Activated T-cell treated with anti-CD3 and anti-CD28 coated beads, Interleukin-2, amount 50 U/mL, for 48 hours (primary cell): ENCODE results near the gene ALDH18A1.
A peak's percentile ranks its signal among the peaks of the same experiment; 100 is the strongest.

ENCODE experiments used
- DNase-seq, 2 experiments: peaks; one replicate each; pipeline ENCODE4 v3.0.0-alpha.2; 2020

The ALDH18A1 gene

DNA sequence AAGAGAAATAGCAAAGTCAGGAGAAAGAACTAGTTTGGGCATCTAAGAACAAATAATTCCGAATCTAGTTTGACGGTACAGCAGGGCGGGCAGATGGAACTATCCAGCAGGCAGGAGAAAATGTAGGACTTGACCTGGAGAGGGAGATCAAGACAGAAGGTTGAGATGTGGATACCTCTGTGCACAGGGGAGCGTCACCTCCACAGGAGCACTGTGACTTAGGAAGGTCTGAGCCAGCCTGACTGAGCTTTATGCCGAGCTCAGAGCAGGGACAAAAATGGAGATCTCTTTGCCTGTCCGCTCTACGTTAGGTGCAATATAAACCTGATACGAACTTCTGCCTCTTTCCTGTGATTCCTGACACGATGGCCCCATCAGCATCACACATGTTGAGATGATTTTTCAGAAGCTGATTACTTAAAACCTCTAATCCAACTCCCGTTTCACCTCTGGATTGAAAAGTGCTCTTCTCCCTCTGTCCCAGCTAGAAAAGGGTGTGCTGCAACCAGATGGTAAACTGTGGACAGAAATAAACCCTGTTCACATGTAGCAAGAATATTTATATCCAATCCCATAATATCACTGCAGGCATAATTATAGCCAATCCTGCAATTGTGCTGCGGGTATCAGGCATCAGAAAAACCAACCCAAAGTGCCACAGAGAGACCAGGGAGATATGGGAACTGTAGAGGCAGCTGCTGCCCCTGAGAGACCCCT lies 81.7 kb downstream of the ALDH18A1 start:
- no peak for DNase-seq

DNA sequence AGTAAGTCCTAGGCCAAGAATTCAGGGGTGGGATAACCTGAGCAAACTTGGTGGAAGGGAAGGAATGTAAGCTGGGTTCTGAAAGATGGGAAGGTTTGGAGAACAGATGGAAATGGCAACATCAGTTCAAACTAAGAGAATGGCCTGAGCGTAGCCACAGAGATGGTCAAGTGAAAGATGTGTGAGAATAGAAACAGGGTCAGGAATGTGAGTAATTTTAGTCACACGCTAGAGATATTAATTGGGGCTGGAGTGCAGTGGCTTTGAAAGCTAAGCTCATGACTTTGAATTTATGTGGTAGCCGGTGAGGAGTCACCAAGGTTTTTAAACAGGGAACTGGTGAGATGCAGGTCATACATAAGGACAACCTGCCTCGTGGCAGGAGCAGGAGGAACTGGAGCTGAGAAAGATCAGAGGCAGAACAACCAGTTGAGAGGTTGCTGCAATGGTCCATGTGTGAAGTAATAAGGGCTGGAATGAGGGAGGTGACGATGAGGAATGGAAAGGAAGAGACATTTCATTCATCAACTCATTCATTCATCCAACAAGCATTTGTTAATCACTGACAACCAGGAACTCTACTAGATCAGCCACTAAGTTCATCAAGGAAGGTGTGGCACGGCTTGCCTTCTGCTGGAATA lies 82.4 kb downstream of the ALDH18A1 start:
- DNase-seq, result no peak

DNA sequence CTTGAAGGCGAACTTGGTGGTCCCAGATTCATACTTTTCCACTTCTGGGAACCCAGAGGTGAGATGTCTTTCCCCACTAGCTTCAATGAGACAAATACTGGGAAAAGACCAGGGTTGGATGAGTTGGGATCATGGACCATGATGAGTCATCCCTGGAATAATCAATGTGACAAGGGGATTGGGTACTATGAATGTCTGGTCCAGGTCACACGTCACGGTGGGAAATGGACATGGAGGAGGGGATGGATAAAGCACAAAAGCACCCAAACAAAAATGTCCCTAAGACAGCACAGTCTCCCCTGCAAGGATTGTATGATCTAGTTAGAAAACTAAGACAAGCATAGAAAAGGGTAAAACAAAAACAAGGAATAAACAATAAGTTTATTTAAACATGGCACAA lies 83.0 kb downstream of the ALDH18A1 start:
- DNase-seq, result no peak

DNA sequence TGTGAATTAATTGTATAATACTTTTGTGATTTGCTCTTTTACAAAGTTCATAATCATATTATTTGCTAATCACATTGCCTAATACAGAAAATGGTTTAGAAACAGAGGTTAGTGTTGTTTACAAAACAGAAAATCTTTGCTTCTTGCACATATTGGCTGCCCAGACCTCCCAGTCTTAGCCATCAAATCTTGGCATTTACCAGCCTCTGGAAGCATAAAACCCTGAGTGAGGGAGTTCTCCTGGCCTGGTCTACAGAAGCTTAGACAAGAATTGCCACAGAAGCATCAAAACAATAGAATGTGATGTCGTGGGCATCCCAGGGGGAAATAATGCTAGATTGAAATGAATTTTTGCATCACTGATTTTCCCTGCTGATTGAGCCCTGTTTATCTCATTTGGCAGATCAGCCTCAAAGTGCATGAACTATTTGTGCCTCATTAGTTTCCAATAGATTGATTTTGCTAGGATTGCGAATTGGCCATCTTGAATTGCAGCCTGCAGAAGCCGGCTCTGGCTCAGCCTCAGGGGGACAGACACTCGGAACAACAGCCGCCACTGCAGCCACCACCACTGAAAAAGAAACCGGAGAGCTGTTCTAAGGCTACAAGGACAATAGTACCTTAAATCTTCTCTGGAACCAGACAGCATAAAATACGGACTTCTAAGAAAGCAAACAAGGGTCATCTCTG lies 84.2 kb downstream of the ALDH18A1 start:
- no peak for DNase-seq

DNA sequence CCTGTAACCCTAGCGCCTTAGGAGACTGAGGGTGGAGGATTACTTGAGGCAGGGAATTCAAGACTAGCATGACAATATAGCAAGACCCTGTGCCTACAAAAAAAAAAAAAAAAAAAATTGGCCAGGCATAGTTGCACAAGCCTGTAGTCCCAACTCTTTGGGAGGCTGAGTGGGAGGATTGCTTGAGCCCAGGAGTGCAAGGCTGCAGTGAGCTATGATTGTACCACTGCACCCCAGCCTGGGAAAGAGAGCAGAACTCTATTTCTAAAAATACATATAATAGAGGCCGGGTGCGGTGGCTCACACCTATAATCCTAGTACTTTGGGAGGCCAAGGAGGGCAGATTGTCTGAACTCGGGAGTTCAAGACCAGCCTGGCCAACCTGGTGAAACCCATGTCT lies 85.1 kb downstream of the ALDH18A1 start:
- no peak for DNase-seq

DNA sequence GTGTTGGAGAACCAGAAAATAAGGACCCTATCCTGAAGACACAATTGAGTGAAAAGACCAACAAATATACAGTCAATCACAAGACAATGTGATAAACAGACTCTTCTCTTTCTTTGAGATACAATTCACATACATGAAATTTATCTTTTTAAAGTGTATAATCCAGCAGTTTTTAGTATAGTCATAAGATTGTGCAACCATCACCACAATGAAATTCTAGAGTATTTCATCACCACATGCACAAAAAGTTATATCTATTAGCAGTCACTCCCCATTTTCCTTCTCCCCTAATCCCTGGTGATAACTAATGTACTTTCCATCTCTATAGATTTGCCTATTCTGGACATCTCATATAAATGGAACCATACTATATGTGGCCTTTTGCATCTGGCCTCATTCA lies 87.1 kb downstream of the ALDH18A1 start:
- DNase-seq, result no peak

DNA sequence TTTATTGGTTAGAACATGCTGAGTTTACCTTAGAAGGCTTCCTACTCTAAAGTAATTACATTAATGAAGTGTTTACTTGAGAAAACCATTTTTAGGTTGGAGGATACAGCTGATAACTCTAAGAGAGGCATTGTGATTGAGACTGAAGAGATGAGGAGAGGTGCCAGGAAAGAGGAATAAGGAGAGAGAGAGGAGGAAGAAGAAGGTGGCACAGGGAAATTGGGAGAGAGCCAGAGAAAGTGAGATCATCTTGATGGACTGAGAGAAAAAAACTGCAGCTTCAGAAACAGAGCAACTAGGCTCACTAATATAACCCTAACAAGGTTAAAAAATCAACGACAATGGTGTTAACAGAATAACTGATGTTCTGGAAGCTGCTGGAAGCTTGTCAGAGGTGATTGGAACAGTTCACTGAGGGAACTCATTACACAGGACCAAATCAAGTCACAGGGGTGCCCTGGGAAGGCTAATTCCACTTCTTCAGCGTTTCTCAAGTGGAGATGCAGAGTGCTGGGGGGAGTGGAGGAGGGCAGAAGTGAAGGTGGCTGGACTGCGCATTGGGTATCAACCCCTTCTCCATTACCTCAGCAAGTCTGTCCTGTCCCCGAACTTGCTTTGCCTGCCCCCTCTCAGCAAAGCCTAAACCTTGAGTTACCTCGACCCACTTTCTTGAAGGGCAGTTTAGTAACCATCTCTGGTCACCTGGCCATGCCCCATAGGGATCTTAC lies 88.4 kb downstream of the ALDH18A1 start:
- no peak for DNase-seq

DNA sequence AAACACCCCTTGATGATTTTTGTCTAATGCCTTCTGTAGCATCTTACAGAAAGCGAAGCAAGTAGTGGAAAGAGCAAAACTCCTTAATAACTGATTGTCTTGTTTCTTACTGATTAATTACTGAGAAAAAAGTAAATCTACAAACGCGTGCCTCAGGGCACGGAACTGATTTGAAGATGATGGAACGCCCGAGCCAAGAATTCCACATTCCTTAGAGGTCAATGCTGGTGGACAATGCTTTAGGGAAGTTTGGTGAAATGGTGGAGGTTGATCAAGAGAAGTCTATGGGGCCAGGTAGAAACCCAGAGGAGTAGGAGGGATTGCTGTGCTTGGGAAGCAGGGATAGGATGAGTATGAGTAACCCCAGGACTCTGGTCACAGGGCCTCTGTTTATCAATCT lies 90.4 kb downstream of the ALDH18A1 start:
- no peak for DNase-seq

DNA sequence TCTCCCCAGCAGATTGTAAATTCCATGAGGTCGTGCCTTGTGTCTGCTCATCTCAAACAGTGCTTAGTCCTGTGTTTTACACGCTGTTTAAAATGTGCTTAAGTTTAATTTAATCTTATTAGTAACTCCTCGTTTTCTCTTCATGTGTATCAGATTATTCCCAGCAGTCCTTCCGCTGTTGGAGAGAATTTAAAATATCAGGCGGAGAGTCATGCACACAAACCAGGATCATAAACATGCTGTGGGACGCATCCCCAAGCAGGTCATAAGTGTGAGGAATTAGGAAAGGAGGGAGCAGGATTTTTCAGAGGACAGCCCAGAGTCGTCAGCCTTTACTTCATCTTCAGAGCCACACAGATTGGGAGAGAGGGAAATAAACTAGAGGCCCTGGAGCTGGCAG lies 91.2 kb downstream of the ALDH18A1 start:
- no peak for DNase-seq

DNA sequence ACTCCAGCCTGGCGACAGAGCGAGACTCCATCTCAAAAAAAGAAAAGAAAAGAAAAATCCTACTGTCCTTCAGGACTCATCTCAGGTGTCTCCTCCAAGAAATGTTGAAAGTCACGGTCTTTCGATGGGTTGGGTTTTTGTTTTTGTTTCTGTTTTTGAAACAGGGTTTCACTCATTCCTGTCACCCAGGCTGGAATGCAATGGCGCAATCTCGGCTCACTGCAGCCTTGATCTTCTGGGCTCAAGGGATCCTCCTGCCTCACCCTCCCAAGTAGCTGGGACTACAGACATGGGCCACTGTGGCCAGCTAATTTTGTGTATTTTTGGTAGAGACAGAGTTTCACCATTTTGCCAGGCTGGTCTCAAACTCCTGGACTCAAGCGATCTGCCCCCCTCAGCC lies 92.2 kb downstream of the ALDH18A1 start:
- DNase-seq, result no peak

DNA sequence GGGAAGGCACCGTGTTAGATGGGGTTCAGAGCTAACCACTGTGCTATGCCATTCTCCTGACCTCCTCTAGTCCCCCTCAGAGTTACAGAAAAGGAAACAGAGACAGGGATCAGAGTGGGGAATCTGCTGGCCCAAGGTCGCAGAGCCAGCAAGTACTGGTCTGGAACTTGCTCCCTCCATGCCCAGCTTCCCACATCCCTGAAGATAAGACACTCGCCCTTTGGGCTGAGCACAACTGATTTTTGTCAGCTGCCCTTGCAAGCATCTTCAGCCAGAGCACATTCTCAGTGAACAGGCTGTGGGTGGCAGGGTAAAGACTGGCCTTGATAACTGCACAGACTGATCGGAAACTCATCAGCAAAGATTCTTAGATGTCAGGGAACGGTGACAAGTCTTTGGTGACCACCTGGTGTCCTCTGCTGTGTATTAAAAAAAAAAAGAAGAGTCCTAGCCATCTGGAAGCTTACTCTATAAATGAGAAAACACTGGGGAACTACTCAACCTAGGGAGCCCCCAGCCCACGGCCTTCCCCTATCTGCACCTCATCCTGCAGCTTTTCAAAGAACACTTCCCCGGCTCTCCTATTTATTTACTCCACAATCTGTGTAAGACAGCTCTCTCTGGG lies 94.1 kb downstream of the ALDH18A1 start:
- no peak for DNase-seq

DNA sequence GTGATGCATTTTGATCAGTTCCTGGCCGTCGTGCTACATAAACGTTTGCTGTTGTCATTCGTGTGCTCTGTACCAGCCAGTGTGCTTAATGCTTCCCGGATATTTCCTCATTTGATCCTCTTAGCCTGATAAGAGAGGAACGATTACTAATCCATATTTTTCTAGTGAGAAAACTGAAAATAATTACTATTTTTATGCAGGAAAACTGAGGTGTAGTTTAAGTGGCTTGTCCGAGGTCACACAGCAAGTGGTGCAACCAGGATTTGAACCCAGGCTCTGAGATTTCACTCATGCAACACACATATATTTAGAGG lies 94.7 kb downstream of the ALDH18A1 start:
- no peak for DNase-seq

DNA sequence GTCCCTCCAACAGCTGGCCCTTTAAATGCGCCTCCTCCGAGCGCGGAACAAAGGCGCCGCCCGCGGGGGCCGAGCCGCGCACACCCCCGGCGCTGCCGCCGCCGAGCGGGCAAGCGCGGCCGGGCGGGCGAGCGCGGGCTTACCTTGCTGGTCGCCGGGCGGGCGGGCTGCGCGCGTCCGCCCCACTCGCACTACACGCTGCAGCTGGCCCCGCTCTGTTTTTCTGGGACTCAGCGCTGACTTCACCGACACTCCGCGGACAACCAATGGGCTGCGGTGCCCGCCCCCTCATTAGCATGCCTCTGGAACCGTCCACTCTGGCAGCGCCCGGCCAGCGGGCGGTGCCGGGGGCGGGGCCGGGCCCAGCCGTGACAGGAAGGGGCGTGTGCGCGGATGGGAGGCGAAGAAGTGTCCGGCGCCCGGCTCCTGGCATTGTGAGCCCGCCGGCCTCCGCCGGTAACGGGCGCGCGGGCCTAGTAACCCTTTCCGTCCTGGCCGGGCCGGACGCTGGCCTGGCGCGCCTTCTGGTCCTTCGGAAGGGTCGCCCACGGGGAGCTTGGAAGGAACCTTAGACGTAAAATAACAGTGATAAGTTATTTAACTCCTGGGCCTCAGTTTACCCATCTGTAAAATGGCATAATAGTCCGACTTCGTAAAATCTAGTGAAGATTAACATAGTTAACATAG lies 95.2 kb downstream of the ALDH18A1 start, which contains the start of gene SORBS1:
SORBS1 (minus strand) TSS at position 195 of the 687 bp plus-strand sequence. CDS start 120,236 bp downstream, outside the sequence.
- peak; percentile 86 to 90 for DNase-seq

DNA sequence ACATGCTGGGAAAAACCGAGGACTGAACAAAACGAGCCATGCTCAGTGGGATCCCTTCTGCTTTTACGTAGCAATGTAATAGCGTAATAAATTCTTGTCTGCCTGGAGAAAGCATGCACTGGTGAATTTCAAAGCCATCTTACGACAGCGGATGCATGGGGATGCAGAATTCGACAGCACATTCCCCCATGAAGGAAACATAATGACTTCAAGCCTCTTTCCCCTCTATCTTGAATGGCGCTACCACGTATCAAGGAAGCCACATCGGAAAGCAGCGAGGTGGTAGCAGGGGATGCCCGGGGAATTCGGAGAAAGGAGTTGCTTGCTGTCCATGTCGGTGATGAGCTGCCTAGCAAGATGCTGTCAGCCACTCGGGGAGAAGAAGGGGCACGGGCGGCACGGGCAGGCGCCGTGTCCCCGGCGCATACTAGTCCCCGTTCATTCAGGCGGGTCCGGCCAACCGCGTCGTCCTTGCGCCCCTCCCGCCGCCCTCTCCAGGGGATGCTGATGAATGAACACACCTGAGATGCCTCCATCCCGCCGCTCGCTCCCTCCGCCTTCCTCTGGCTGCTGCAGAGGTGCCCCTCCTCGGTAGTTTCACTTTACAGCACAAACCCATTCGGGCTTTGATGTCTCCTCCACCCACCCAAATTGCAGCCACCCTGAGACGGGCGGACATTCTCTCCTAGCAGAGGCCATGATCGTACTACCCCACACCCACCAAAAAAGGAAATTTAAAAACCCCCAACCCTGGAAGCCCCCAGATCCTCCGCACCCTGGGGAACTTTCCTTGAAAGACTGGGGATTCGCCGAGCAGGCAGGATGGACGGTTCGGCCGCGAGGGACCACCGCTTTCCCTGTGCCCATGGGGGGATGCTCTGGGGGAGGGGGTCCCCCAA lies 96.0 kb downstream of the ALDH18A1 start:
- DNase-seq, result peak; percentile 45 to 51

DNA sequence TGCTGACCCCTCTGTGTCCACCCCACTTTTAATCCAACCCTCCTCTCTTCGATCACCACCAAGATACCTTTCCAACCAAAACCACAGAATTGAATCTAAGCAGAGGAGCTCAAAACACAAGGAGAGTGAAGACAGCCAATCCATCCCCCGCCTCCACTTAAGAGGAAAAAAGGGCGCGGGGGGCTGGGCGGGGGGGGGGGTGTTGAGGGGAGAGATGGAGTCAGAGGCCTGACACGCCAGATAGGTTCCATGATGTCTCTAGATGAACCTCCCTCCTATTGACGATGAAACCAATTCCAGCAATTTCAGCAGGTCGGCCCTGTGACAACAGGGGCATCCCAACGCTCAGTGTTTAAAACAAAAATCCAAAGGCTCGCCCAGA lies 96.6 kb downstream of the ALDH18A1 start:
- no peak for DNase-seq

DNA sequence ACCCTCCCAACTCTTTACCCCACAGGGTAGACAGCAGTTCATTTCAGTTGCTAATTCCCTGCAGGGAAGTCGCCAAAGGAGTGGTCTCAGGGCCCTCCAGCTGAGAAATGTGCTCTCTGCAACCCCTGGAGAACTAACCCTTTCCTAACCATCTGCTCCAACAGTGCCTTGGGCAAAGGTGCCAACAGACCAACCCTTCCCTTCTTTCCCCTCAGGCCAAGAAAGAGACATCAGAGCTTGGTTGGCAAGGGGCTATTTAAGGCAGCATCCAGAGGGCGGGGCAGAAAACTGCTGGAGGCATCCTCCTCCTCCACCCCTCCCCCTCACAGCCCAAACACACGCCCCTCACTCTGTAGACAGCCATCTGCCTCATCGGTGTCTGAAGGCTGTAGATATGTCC lies 97.0 kb downstream of the ALDH18A1 start:
- DNase-seq, result no peak

DNA sequence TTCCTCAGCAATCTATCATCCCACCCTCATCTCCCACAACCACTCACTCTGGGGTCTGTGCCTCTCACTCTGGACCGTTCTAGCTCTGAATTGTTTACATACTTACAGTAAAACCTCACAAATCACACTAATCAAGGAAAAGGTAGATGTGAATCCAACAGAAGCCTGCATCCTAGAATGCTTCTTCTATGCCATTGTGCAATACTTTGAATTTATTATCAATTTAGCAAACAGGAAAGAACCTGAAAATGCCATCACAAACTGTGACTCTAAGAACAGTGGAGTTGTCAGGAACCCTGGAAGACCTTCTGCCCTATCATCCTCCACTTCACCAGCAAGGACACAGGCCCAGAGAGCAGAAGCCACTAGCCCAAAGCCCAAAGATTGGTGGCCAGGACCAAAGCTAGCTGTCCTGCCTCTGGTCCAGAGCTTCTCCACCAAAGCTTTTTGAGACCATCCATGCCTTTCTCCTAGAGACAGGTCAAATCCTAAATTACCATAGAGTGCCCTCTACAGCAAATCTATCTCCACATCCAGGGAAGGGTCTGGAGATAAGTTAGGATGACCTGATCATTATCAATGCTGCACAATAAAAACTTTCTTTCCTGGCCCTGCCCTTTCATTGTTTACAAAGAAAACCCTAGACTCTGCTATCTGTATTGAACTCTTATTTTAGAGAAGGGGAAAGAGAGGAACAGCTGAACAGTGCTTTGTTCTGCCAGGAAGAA lies 97.8 kb downstream of the ALDH18A1 start:
- DNase-seq, result no peak

DNA sequence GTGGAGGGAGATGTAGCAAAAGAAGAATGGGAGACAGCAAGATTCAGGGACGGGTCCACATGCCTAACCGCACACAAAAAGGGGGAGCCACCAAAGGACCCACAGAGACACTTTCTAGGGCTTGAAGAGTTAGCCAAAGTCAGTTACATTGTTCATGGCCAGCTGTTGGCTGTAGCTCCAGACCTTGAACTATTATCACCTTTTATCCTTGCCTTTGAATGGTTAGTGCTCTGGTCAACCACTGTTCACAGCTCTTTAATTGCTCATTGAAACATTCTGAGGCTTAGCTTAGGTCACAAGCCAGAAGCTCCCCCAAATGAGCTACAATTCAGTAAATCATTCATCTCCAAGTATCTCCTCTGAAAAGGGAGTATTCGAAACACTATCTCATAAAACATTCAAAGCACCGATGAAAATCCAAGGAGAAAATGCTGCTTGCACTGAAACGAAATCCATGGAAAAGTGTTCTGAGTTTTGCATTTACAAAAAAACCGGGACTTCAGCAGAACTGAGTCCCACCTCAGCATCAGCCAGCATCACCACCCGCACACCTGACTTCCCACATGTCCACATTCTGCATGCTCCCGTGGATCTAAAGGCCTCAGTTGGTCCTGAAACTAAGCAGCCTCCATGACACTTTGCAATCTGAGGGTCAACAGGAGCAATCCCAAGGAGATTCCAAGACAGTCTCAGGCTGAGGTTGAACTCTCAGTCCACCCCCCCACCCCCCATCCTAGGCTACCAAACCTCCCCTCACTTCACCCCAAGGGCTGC lies 99.3 kb downstream of the ALDH18A1 start:
- DNase-seq, result no peak
